ENCODE results near the gene LRRC32. TPM values are rescaled to one million over a fixed set of nuclear protein-coding genes. Genes with fewer than 3 reads are reported as not detected.

The LRRC32 gene
- polyA plus RNA-seq, 3 donors: 1.5 TPM; not detected in 2

DNA sequence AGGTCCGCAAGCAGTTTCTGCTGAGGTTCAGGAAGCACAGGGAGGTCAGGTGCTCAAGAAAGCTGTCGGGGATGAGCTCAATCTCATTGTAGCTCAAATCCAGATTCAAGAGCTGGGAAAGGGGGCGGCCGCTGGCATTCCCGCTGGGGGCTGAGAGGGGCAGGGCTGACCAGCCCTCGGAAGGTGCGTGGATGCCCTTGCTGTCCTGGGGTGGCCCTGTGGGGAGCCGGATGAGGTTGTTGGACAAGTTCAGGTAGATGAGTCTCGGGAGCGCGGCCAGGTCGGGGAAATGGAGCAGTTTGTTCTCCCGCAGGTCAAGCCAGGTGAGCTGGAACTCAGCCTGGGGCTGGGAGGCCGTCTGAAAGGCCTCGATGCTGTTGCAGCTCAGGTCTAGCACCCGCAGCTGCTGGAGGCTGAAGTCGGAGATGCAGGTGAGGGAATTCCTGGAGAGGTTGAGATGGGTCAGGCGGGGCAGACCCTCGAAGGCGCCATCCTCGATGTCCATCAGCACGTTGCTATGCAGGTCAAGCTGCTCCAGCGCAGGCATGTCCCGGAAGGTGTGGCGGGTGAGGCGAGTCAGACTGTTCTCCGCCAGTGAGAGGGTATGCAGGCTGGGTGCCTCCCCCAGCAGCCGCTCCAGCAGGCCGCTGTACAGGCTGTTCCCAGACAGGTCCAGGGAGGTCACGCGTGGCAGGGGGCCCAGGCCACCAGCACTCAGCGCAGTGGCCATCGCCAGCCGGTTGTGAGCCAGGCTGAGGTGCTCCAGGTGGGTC lies 9.8 kb downstream of the LRRC32 start:
- no peaks in the 10 kb centered on the region for H3K36me3 ChIP-seq (replicated peaks in 1 of 2; ENCODE audit: control insufficient read depth in 1 of 2, insufficient read depth in 2 of 2, low read length in 2 of 2)
- no peak overlapping the region for H3K9ac ChIP-seq (ENCODE audit: insufficient read depth, low read length, poor library complexity, severe bottlenecking)
- H3K36me3 Mint-ChIP-seq: no peaks in the 10 kb centered on the region
- no peak overlapping the region for H3K27ac Mint-ChIP-seq
- no peaks in the 10 kb centered on the region for H3K79me2 ChIP-seq (ENCODE audit: insufficient read depth, low read length)
- peaks cover 25% of the 10 kb centered on the region for H3K4me1 Mint-ChIP-seq
- peaks cover 10 to 29% (median 10%) of the 10 kb centered on the region in 3 donors for H3K27me3 Mint-ChIP-seq (ENCODE audit: low read depth in 3 of 3)
- H3K9me3 ChIP-seq (replicated peaks in 1 of 2; ENCODE audit: control insufficient read depth in 1 of 2, insufficient read depth in 1 of 2, low read length in 2 of 2): no peaks in the 10 kb centered on the region
- no peak overlapping the region for H2AFZ ChIP-seq (ENCODE audit: insufficient read depth, low read depth, low read length, poor library complexity, severe bottlenecking)
- no peak overlapping the region for H3K4me2 ChIP-seq (replicated peaks; ENCODE audit: extremely low read depth, low read length, poor library complexity, severe bottlenecking)
- H4K20me1 ChIP-seq (ENCODE audit: insufficient read depth, low read length): no peaks in the 10 kb centered on the region
- no peak overlapping the region for H3K4me3 Mint-ChIP-seq
- TF ChIP-seq, protein P1, sequence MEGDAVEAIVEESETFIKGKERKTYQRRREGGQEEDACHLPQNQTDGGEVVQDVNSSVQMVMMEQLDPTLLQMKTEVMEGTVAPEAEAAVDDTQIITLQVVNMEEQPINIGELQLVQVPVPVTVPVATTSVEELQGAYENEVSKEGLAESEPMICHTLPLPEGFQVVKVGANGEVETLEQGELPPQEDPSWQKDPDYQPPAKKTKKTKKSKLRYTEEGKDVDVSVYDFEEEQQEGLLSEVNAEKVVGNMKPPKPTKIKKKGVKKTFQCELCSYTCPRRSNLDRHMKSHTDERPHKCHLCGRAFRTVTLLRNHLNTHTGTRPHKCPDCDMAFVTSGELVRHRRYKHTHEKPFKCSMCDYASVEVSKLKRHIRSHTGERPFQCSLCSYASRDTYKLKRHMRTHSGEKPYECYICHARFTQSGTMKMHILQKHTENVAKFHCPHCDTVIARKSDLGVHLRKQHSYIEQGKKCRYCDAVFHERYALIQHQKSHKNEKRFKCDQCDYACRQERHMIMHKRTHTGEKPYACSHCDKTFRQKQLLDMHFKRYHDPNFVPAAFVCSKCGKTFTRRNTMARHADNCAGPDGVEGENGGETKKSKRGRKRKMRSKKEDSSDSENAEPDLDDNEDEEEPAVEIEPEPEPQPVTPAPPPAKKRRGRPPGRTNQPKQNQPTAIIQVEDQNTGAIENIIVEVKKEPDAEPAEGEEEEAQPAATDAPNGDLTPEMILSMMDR (IDR thresholded peaks at IDR 0.05): no peak
- H3K27ac ChIP-seq (ENCODE audit: low read depth in 1 of 2, low read length in 2 of 2): no peak overlapping the region
- no peak overlapping the region for H3K4me3 ChIP-seq (replicated peaks in 1 of 3; ENCODE audit: low read depth in 2 of 3, low read length in 3 of 3)
- 95% methylated on average over 34 of the region's 34 CpGs for WGBS (ENCODE audit: insufficient coverage)
- intact Hi-C loops (cut with micrococcal nuclease): no loop called here
- H3K27me3 ChIP-seq (ENCODE audit: control insufficient read depth in 2 of 2, insufficient read depth in 2 of 2, low read length in 2 of 2): peaks cover 0 to 1% of the 10 kb centered on the region in 2 donors
- DNase-seq: no peak
- no peaks in the 10 kb centered on the region for H3K9me3 Mint-ChIP-seq
- H3K4me1 ChIP-seq (ENCODE audit: control insufficient read depth in 1 of 2, insufficient read depth in 2 of 2, low read length in 2 of 2): peaks cover 6 to 9% of the 10 kb centered on the region in 2 donors

DNA sequence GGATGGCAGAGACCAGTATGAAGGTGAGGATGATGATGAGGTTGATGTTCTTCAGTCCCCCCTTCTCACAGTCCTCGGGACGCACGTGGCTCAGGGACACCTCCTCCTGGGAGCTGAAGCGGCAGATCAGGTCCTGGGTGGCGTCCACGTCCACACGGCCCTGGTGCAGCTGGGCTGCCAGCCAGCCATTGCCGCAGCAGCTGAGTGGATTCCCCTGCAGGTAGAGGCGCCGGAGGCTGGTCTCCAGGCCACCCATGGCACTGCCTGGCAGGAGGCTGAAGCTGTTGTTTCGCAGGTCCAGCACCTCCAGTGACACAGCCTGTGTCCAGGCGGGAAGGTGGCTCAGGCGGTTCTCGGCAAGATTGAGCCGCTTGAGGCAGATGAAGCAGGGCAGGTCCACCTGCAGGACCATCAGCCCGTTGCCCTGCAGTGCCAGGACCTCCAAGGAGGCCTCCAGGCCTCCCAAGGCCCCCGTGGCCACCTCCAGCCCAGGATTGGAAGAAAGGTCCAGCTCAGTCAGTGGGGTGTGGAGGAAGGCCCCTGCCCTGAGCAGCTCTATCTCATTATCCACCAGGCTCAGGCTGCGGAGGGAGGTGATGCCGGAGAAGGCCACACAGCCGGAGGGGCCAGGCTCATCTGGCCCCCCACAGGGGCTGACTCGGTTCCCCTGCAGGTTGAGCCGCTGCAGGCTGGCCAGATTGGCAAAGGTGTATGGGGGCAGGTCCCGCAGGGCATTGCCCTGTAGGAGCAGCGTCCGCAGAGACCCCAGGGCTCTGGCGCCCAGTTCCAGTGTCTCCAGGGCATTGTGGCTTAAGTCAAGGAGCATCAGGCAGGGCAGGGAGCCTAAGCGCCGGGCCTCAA lies 10.6 kb downstream of the LRRC32 start:
- intact Hi-C loops (cut with micrococcal nuclease): loop anchor here in 1 of 2 donors (5.0 kb wide), 1 partner anchor 48 kb away; no protein-coding TSS in a partner anchor
- H3K4me3 Mint-ChIP-seq: no peak overlapping the region
- Histone ChIP-seq H3K79me2 (ENCODE audit: insufficient read depth, low read length) (no peaks in the 10 kb centered on the region), H3K4me2 (replicated peaks; ENCODE audit: extremely low read depth, low read length, poor library complexity, severe bottlenecking) (no peak overlapping the region), H3K27ac (ENCODE audit: low read depth in 1 of 2, low read length in 2 of 2) (no peak overlapping the region), H3K36me3 (replicated peaks in 1 of 2; ENCODE audit: control insufficient read depth in 1 of 2, insufficient read depth in 2 of 2, low read length in 2 of 2) (no peaks in the 10 kb centered on the region), H3K9ac (ENCODE audit: insufficient read depth, low read length, poor library complexity, severe bottlenecking) (no peak overlapping the region), H3K9me3 (replicated peaks in 1 of 2; ENCODE audit: control insufficient read depth in 1 of 2, insufficient read depth in 1 of 2, low read length in 2 of 2) (no peaks in the 10 kb centered on the region), H3K4me3 (replicated peaks in 1 of 3; ENCODE audit: low read depth in 2 of 3, low read length in 3 of 3) (no peak overlapping the region), H2AFZ (ENCODE audit: insufficient read depth, low read depth, low read length, poor library complexity, severe bottlenecking) (no peak overlapping the region), H4K20me1 (ENCODE audit: insufficient read depth, low read length) (no peaks in the 10 kb centered on the region), H3K27me3 (ENCODE audit: control insufficient read depth in 2 of 2, insufficient read depth in 2 of 2, low read length in 2 of 2) (no peaks in the 10 kb centered on the region), H3K4me1 (ENCODE audit: control insufficient read depth in 1 of 2, insufficient read depth in 2 of 2, low read length in 2 of 2) (peaks cover 5 to 9% of the 10 kb centered on the region in 2 donors)
- TF ChIP-seq, protein P1 (IDR thresholded peaks at IDR 0.05): no peak
- 97% methylated on average over 26 of the region's 28 CpGs for WGBS (ENCODE audit: insufficient coverage)
- no peaks in the 10 kb centered on the region for H3K36me3 Mint-ChIP-seq
- no peaks in the 10 kb centered on the region for H3K9me3 Mint-ChIP-seq
- no peak overlapping the region for H3K27ac Mint-ChIP-seq
- H3K4me1 Mint-ChIP-seq: peaks cover 21% of the 10 kb centered on the region
- DNase-seq: no peak
- peaks cover 10 to 32% (median 10%) of the 10 kb centered on the region in 3 donors for H3K27me3 Mint-ChIP-seq (ENCODE audit: low read depth in 3 of 3)

Data from CD14-positive monocyte (primary cell).